GM23338 (cell line): ENCODE results near the gene MEF2D. TPM values are rescaled to one million over a fixed set of nuclear protein-coding genes. Genes with fewer than 3 reads are reported as not detected.

Experiments used
- ATAC-seq: fragments of 200-7000 bp; cut with Tn5 transposase; 3 replicates; pipeline ENCODE4 v1.9.1; 2020
- DNase-seq: peaks from one replicate; pipeline ENCODE4 v3.0.0-alpha.2; 2015; ENCODE audit warnings: low spot score
- H2AFZ ChIP-seq: fragments of 200-600 bp; sonication (generic); 2 replicates; pipeline ENCODE4 v1.8.0; 2016; ENCODE audit warnings: antibody characterized with exemption, mild to moderate bottlenecking, moderate library complexity
- H3F3A ChIP-seq: fragments of 200-600 bp; sonication (generic); replicated peaks from 2 replicates; pipeline ENCODE4 v1.8.0; 2017; ENCODE audit warnings: antibody characterized with exemption, mixed run types, low read depth
- H3K27ac ChIP-seq: fragments of 200-600 bp; sonication (generic); 2 replicates; pipeline ENCODE4 v1.6.1; 2016; ENCODE audit warnings: low read depth
- H3K27me3 ChIP-seq: fragments of 200-600 bp; sonication (generic); 2 replicates; pipeline ENCODE4 v1.8.0; 2016; ENCODE audit warnings: mild to moderate bottlenecking, mixed run types, moderate library complexity; ENCODE audit not compliant: insufficient read depth
- H3K36me3 ChIP-seq: fragments of 200-600 bp; sonication (generic); 2 replicates; pipeline ENCODE4 v1.8.0; 2016; ENCODE audit warnings: mild to moderate bottlenecking; ENCODE audit not compliant: insufficient read depth
- H3K4me1 ChIP-seq: fragments of 200-600 bp; sonication (generic); 2 replicates; pipeline ENCODE4 v1.8.0; 2016; ENCODE audit warnings: mild to moderate bottlenecking, moderate library complexity; ENCODE audit not compliant: insufficient read depth
- H3K4me2 ChIP-seq: fragments of 200-600 bp; sonication (generic); 2 replicates; pipeline ENCODE4 v1.7.1; 2017; ENCODE audit warnings: mixed run types
- H3K4me3 ChIP-seq: fragments of 200-600 bp; sonication (generic); 2 replicates; pipeline ENCODE4 v1.6.1; 2016; ENCODE audit warnings: mixed run types
- H3K79me2 ChIP-seq: fragments of 200-600 bp; sonication (generic); replicated peaks from 2 replicates; pipeline ENCODE4 v1.8.0; 2017; ENCODE audit warnings: mild to moderate bottlenecking; ENCODE audit not compliant: insufficient read depth
- H3K9me2 ChIP-seq: fragments of 200-600 bp; sonication (generic); 2 replicates; pipeline ENCODE4 v1.8.0; 2017; ENCODE audit not compliant: insufficient read depth
- H4K20me1 ChIP-seq: fragments of 200-600 bp; sonication (generic); replicated peaks from 2 replicates; pipeline ENCODE4 v1.8.0; 2017; ENCODE audit warnings: mild to moderate bottlenecking; ENCODE audit not compliant: insufficient read depth
- H3K27ac Mint-ChIP-seq: 2 replicates; pipeline ENCODE4 v1.8.0; 2020; ENCODE audit warnings: inconsistent platforms, mild to moderate bottlenecking, moderate library complexity, mixed read lengths
- H3K27me3 Mint-ChIP-seq: 3 replicates; pipeline ENCODE4 v1.8.0; 2022; ENCODE audit warnings: low read depth, mild to moderate bottlenecking, moderate library complexity, mixed read lengths, inconsistent platforms; ENCODE audit not compliant: insufficient read depth, poor library complexity
- H3K36me3 Mint-ChIP-seq: 3 replicates; pipeline ENCODE4 v1.8.0; 2021; ENCODE audit warnings: low read depth, mild to moderate bottlenecking, inconsistent platforms, moderate library complexity, mixed read lengths
- H3K4me1 Mint-ChIP-seq: 3 replicates; pipeline ENCODE4 v1.8.0; 2020; ENCODE audit warnings: mild to moderate bottlenecking, inconsistent platforms, mixed read lengths
- H3K4me3 Mint-ChIP-seq: 3 replicates; pipeline ENCODE4 v1.8.0; 2021; ENCODE audit warnings: moderate library complexity, mild to moderate bottlenecking, inconsistent platforms, mixed read lengths
- H3K9me3 Mint-ChIP-seq: 3 replicates; pipeline ENCODE4 v1.8.0; 2020; ENCODE audit warnings: moderate library complexity, mild to moderate bottlenecking, inconsistent platforms, mixed read lengths
- CREB1 ChIP-seq: fragments of 250-450 bp; sonication (Bioruptor Pico); IDR thresholded peaks from 2 replicates; pipeline ENCODE4 v1.5.0; 2020; ENCODE audit warnings: low read depth, mild to moderate bottlenecking, moderate library complexity
- EZH2phosphoT487 ChIP-seq: fragments of 200-600 bp; sonication (generic); IDR thresholded peaks from one replicate; pipeline ENCODE4 v1.8.1; 2018; ENCODE audit warnings: antibody characterized with exemption; ENCODE audit not compliant: unreplicated experiment
- JUNB ChIP-seq: IDR thresholded peaks from one replicate; pipeline ENCODE4 v1.6.1; 2016; ENCODE audit warnings: antibody characterized with exemption; ENCODE audit not compliant: unreplicated experiment
- STAT1 ChIP-seq: IDR thresholded peaks from one replicate; pipeline ENCODE4 v1.6.1; 2016; ENCODE audit warnings: antibody characterized with exemption; ENCODE audit not compliant: unreplicated experiment
- polyA plus RNA-seq: library from polyadenylated mRNA; unstranded; fragments of >200 nt; fragmentation: Nextera tagmentation; extraction: Ambion mirVana; gene quantifications from 2 replicates; pipeline ENCODE4 v1.2.1, GENCODE V29; 2016
- total RNA-seq: library from RNA; depleted of rRNA; stranded (reverse); fragments of >200 nt; shearing (Covaris generic); gene quantifications from 2 replicates; pipeline ENCODE4 v1.2.3, GENCODE V29; 2014
- TF ChIP-seq, protein P1 (sequence below), 2 experiments: fragments of 200-600 bp in 1 of 2; sonication (generic) in 1 of 2; conservative IDR thresholded peaks; 2 replicates each; pipeline versions ENCODE4 v1.5.1 to v1.6.1; 2016 to 2017; ENCODE audit warnings: antibody characterized with exemption in 2 of 2, low read depth in 2 of 2, mild to moderate bottlenecking in 2 of 2, moderate library complexity in 1 of 2
- TF ChIP-seq, protein P2 (sequence below): IDR thresholded peaks from 2 replicates; pipeline ENCODE4 v1.6.1; 2016; ENCODE audit warnings: antibody characterized with exemption
- TF ChIP-seq, protein P3 (sequence below): fragments of 250-450 bp; sonication (Bioruptor Pico); IDR thresholded peaks from 2 replicates; pipeline ENCODE4 v1.5.0; 2020; ENCODE audit warnings: mild to moderate bottlenecking, moderate library complexity

The MEF2D gene
- total and polyA plus RNA-seq, 2 experiments from 2014 or later = 10.6 to 15.5 TPM

DNA sequence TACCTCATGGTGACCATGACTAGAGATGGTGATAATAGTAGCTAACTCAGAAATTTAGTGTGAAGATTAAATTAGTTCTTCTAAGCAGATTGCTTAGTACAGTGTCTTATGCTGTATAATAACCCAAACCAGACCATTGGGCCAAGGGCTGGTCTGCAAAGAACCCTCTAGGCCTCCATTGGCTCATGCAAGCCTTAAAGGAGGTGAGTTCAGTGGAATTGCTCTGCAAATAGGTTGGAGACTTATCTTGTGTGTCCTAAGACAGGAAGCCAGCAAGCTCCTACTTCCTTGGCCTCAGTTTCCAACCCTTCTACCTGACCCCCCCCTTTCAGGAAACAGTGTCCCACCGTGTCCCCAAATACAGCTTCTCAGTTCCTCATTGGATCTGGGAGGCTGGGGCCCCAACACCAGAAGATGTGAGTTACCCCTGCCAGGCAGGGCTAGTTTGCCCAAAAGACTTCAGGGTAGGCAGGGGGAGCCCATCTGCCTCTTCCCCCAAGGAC, 1.9 kb upstream of the MEF2D start:
- peaks cover 20% of the 10 kb centered on the region for H3K27me3 Mint-ChIP-seq
- H2AFZ ChIP-seq = no peak overlapping the region
- peak overlapping the region; percentile 83 for H3K4me2 ChIP-seq
- H3K9me3 Mint-ChIP-seq = peaks cover 5% of the 10 kb centered on the region; the same call in 1 of the 3 replicates
- no peak overlapping the region for H3K27ac Mint-ChIP-seq
- DNase-seq (no peak), ATAC-seq (no peak)
- H3K27me3 ChIP-seq = no peaks in the 10 kb centered on the region
- H3K27ac ChIP-seq = peak overlapping the region; percentile 36
- H3K4me3 ChIP-seq = peak overlapping the region; percentile 98; the same call in 1 of the 2 replicates
- no peaks in the 10 kb centered on the region; the same call in 1 of the 2 replicates for H3K9me2 ChIP-seq
- H3K36me3 ChIP-seq = no peaks in the 10 kb centered on the region
- peaks cover 23% of the 10 kb centered on the region for H3K79me2 ChIP-seq
- peak overlapping the region; percentile 74 for H3K4me3 Mint-ChIP-seq
- no peaks in the 10 kb centered on the region; the same call in 1 of the 2 replicates for H4K20me1 ChIP-seq
- H3K4me1 Mint-ChIP-seq = peaks cover 58% of the 10 kb centered on the region
- H3F3A ChIP-seq = peaks cover 15% of the 10 kb centered on the region
- H3K36me3 Mint-ChIP-seq = no peaks in the 10 kb centered on the region
- no peak for TF ChIP-seq STAT1
- TF ChIP-seq, protein P1, sequence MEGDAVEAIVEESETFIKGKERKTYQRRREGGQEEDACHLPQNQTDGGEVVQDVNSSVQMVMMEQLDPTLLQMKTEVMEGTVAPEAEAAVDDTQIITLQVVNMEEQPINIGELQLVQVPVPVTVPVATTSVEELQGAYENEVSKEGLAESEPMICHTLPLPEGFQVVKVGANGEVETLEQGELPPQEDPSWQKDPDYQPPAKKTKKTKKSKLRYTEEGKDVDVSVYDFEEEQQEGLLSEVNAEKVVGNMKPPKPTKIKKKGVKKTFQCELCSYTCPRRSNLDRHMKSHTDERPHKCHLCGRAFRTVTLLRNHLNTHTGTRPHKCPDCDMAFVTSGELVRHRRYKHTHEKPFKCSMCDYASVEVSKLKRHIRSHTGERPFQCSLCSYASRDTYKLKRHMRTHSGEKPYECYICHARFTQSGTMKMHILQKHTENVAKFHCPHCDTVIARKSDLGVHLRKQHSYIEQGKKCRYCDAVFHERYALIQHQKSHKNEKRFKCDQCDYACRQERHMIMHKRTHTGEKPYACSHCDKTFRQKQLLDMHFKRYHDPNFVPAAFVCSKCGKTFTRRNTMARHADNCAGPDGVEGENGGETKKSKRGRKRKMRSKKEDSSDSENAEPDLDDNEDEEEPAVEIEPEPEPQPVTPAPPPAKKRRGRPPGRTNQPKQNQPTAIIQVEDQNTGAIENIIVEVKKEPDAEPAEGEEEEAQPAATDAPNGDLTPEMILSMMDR (conservative IDR thresholded peaks at IDR 0.05; ENCODE audit: low read depth in 2 of 2) = no peak
- TF ChIP-seq, protein P2, sequence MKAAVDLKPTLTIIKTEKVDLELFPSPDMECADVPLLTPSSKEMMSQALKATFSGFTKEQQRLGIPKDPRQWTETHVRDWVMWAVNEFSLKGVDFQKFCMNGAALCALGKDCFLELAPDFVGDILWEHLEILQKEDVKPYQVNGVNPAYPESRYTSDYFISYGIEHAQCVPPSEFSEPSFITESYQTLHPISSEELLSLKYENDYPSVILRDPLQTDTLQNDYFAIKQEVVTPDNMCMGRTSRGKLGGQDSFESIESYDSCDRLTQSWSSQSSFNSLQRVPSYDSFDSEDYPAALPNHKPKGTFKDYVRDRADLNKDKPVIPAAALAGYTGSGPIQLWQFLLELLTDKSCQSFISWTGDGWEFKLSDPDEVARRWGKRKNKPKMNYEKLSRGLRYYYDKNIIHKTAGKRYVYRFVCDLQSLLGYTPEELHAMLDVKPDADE = no peak
- peaks cover 48% of the 10 kb centered on the region for H3K4me1 ChIP-seq

DNA sequence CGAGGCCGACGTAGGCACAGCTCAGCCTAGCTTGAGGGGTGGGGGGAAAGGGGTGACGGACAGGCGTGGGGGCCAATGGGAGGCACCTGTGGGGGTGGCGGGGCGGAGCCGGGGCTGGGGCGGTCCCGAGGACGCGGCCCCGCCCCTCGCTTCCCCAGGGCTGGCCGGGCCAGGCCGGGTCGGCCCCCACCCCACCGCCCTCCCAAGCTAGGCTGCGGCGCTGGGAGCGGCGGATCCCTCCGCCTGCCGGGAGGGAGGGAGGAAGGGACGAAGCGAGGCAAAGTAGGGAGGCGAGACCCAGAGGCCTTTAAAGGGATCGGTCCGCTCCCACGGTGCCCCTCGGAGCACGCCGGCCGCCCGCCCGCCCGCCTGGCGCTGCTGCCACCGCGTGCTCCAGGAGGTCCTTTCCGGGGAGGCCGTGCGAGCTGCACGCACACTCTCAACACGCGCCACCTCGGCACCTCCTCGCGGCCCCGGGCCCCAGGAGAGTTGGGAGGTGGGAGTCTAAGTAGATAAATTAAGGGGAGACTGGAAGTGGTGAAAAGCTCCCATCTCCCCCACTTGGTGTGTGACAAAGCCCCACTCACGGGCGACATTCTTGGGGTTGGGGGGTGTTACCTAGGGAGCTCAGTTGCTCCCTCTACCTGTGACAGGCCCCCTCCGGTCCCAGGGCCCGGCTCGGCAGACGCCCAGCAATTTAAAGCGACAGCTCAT, 375 bp upstream of the MEF2D start:
- H3F3A ChIP-seq = peaks cover 15% of the 10 kb centered on the region
- no peaks in the 10 kb centered on the region; the same call in 1 of the 2 replicates for H3K9me2 ChIP-seq
- H3K27me3 Mint-ChIP-seq = peaks cover 24% of the 10 kb centered on the region
- peaks cover 3% of the 10 kb centered on the region; the same call in 1 of the 3 replicates for H3K36me3 Mint-ChIP-seq
- H3K36me3 ChIP-seq = no peaks in the 10 kb centered on the region
- peak overlapping the region; percentile 72 for H3K27ac Mint-ChIP-seq
- peak overlapping the region; percentile 91 for H3K4me3 Mint-ChIP-seq
- H3K79me2 ChIP-seq = peaks cover 38% of the 10 kb centered on the region
- H3K4me1 Mint-ChIP-seq = peaks cover 71% of the 10 kb centered on the region
- 0 out of 2 replicates have a peak overlapping the region, but pooled peaks have one; percentile 4 for H2AFZ ChIP-seq
- ATAC-seq (peak; percentile 53), DNase-seq (peak; percentile 95)
- peaks cover 6% of the 10 kb centered on the region; the same call in 1 of the 2 replicates for H4K20me1 ChIP-seq
- peak overlapping the region; percentile 98 for H3K4me3 ChIP-seq
- peak overlapping the region; percentile 98 for H3K27ac ChIP-seq
- H3K27me3 ChIP-seq = no peaks in the 10 kb centered on the region
- 0 out of 3 replicates have a peak, but pooled peaks cover 5% of the 10 kb centered on the region for H3K9me3 Mint-ChIP-seq
- peaks cover 61% of the 10 kb centered on the region for H3K4me1 ChIP-seq
- H3K4me2 ChIP-seq = peak overlapping the region; percentile 94
- no peak for TF ChIP-seq EZH2phosphoT487
- peak; percentile 75; the same call in 1 of the 2 replicates for TF ChIP-seq CREB1 (CRISPR knock-in tag)
- no peak for TF ChIP-seq JUNB
- TF ChIP-seq, protein P3, sequence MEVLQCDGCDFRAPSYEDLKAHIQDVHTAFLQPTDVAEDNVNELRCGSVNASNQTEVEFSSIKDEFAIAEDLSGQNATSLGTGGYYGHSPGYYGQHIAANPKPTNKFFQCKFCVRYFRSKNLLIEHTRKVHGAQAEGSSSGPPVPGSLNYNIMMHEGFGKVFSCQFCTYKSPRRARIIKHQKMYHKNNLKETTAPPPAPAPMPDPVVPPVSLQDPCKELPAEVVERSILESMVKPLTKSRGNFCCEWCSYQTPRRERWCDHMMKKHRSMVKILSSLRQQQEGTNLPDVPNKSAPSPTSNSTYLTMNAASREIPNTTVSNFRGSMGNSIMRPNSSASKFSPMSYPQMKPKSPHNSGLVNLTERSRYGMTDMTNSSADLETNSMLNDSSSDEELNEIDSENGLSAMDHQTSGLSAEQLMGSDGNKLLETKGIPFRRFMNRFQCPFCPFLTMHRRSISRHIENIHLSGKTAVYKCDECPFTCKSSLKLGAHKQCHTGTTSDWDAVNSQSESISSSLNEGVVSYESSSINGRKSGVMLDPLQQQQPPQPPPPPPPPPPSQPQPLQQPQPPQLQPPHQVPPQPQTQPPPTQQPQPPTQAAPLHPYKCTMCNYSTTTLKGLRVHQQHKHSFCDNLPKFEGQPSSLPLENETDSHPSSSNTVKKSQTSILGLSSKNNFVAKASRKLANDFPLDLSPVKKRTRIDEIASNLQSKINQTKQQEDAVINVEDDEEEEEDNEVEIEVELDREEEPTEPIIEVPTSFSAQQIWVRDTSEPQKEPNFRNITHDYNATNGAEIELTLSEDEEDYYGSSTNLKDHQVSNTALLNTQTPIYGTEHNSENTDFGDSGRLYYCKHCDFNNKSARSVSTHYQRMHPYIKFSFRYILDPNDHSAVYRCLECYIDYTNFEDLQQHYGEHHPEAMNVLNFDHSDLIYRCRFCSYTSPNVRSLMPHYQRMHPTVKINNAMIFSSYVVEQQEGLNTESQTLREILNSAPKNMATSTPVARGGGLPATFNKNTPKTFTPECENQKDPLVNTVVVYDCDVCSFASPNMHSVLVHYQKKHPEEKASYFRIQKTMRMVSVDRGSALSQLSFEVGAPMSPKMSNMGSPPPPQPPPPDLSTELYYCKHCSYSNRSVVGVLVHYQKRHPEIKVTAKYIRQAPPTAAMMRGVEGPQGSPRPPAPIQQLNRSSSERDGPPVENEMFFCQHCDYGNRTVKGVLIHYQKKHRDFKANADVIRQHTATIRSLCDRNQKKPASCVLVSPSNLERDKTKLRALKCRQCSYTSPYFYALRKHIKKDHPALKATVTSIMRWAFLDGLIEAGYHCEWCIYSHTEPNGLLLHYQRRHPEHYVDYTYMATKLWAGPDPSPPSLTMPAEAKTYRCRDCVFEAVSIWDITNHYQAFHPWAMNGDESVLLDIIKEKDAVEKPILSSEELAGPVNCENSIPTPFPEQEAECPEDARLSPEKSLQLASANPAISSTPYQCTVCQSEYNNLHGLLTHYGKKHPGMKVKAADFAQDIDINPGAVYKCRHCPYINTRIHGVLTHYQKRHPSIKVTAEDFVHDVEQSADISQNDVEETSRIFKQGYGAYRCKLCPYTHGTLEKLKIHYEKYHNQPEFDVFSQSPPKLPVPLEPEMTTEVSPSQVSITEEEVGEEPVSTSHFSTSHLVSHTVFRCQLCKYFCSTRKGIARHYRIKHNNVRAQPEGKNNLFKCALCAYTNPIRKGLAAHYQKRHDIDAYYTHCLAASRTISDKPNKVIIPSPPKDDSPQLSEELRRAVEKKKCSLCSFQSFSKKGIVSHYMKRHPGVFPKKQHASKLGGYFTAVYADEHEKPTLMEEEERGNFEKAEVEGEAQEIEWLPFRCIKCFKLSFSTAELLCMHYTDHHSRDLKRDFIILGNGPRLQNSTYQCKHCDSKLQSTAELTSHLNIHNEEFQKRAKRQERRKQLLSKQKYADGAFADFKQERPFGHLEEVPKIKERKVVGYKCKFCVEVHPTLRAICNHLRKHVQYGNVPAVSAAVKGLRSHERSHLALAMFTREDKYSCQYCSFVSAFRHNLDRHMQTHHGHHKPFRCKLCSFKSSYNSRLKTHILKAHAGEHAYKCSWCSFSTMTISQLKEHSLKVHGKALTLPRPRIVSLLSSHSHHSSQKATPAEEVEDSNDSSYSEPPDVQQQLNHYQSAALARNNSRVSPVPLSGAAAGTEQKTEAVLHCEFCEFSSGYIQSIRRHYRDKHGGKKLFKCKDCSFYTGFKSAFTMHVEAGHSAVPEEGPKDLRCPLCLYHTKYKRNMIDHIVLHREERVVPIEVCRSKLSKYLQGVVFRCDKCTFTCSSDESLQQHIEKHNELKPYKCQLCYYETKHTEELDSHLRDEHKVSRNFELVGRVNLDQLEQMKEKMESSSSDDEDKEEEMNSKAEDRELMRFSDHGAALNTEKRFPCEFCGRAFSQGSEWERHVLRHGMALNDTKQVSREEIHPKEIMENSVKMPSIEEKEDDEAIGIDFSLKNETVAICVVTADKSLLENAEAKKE (CRISPR knock-in tag) = no peak
- TF ChIP-seq, protein P1 (conservative IDR thresholded peaks at IDR 0.05; ENCODE audit: low read depth in 2 of 2) = peak; percentile 41 to 57
